Fibroblast of mammary gland (primary cell): Measurements from ENCODE around the gene TCHH.

Experiments used
- DNase-seq: peaks from one replicate; pipeline ENCODE4 v3.0.0-alpha.2; 2010; ENCODE audit warnings: low read depth
- H3K4me3 ChIP-seq: 2 replicates; pipeline ENCODE4 v1.5.1; 2011; ENCODE audit warnings: low read depth, mild to moderate bottlenecking, low read length, moderate library complexity; ENCODE audit not compliant: control insufficient read depth
- TF ChIP-seq, protein P1 (sequence below): conservative IDR thresholded peaks from 2 replicates; pipeline ENCODE4 v1.5.1; 2011; ENCODE audit warnings: low read depth, low read length, inconsistent platforms; ENCODE audit not compliant: control insufficient read depth, insufficient read depth

Gene TCHH

GRCh38 chr1:152115344-152115743, at the start of gene TCHH:
TSS of gene TCHH (minus strand) at chr1:152115444. CDS start at chr1:152114080, 1,364 bp downstream.
- TF ChIP-seq, protein P1, sequence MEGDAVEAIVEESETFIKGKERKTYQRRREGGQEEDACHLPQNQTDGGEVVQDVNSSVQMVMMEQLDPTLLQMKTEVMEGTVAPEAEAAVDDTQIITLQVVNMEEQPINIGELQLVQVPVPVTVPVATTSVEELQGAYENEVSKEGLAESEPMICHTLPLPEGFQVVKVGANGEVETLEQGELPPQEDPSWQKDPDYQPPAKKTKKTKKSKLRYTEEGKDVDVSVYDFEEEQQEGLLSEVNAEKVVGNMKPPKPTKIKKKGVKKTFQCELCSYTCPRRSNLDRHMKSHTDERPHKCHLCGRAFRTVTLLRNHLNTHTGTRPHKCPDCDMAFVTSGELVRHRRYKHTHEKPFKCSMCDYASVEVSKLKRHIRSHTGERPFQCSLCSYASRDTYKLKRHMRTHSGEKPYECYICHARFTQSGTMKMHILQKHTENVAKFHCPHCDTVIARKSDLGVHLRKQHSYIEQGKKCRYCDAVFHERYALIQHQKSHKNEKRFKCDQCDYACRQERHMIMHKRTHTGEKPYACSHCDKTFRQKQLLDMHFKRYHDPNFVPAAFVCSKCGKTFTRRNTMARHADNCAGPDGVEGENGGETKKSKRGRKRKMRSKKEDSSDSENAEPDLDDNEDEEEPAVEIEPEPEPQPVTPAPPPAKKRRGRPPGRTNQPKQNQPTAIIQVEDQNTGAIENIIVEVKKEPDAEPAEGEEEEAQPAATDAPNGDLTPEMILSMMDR: no peak
- no peak within 1 kb of the TSS for H3K4me3 ChIP-seq
- DNase-seq: no peak

DNA sequence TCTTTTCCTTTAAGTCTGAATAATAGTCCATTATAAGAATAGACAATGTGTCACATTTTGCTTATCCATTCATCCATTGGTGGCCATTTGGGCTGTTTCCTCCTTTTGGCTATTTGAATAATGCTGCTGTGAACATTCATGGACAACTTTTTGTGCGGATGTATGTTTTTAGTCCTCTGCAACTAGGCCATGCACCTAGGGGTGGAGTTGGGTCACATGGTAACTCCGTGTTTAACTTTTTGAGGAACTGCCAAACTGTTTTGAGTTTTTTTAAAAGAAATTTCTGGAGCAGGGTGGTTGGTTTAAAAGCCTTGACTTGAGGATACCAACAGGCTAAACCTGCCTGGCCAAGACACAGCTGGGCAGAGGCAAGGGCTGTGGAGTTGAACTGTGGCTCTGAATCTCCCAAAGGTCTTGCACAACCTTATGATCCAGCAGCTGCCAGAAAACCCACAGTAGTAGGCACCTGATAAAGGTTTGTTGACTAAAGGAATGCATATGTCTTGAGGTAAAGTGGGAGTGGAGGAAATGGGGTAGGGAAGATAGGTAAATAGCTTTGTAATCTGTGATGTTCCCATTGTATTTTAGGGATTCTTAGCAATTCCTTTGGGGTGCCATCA, 49.4 kb upstream of the TCHH start:
- no peak for DNase-seq
- no peak overlapping the region for H3K4me3 ChIP-seq
- TF ChIP-seq, protein P1: no peak

DNA sequence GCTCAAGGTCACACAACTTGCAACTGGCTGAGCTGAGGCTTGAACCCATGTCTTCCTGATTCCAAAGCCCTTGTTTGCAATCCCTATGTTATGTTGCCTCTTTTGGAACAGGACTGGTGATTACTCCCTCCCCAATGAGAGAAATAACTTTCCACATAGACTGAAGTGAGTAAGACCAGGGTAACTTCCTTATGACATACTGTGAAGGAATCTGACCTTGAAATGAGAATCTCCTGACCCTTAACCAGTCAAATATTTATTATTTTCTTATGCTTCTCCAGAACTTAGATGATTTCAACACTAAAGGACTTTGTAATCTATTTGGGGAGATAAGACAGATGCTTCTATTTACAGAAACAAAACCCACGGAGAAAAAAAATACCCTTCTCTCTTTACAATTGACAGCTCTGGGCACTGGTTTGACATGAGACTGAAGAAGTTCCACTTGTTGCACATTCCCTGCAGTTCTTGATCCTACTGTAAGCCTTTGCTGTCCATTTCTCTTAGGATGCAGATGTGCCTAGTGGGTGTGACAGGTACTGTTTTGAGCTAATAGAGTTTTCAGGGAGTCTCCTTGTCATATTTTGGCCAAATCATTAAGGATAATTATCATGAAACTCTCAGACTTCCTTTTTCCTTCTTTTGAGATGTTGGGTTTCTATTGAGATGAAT, 47.7 kb upstream of the TCHH start:
- DNase-seq: peak; percentile 96
- no peak overlapping the region for H3K4me3 ChIP-seq
- TF ChIP-seq, protein P1: peak; percentile 19

GRCh38 chr1:152160576-152160975, 45.3 kb upstream of the TCHH start:
- TF ChIP-seq, protein P1: no peak
- no peak overlapping the region for H3K4me3 ChIP-seq
- DNase-seq: no peak

GRCh38 chr1:152159144-152159543, 43.9 kb upstream of the TCHH start, which contains the start of gene RPTN:
TSS of gene RPTN (minus strand) at chr1:152159228. CDS start at chr1:152157889, 1,339 bp downstream.
- TF ChIP-seq, protein P1: no peak
- DNase-seq: no peak
- H3K4me3 ChIP-seq: no peak within 1 kb of the TSS

DNA sequence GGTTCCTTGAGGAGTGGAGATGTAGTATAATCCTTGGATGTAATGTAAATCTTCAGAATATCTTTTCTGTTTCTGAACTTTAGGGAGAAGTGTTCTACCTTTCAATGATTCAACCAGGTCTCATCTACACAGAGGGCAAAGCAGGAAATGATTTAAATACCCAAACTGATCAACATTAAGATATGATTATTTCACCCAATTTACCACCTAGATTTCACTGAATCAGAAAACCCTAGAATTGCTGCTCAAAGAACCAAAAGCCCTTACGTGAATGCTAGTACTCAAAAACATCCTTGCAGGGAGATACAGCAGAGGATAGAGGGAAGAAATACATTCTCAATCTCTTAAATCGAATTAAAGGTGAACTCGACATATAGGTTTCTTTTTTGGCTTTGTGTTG, 38.8 kb upstream of the TCHH start:
- DNase-seq: no peak
- H3K4me3 ChIP-seq: no peak overlapping the region
- TF ChIP-seq, protein P1: no peak
